Midbrain (tissue), 1 donor: ENCODE results near the gene TMX4.
"Not testable (repeated sequence)": the region's sequence is repeated elsewhere in the genome, so short reads cannot be mapped to it uniquely, and the experiment has no call there.

ENCODE experiments used
- DNase-seq: peaks from one replicate; lab custom pipeline; 2025; lab: John Stamatoyannopoulos, UW

Gene TMX4

GRCh38 chr20:7967199-7967844, 52.2 kb downstream of the TMX4 start:
- DNase-seq: no peak

DNA sequence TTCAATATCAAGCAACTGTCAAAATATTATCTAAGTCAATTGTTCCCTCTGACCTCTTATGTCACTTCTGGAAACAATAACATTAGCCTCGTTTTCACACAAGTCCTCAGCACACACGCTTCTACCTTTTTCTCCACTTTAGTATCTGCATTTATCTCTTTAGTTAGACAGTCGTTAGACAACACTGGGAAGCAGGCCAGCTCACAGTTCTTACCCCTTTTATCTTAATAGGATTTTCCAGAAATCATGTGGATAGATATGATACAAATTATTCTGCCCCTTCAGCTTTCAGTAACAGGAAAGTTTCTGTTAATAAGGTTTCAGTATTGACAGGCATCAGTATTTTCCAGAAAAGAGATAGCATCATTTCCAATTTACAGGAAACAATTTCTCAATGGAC, 53.4 kb downstream of the TMX4 start:
- no peak for DNase-seq

GRCh38 chr20:7959484-7959883, 60.1 kb downstream of the TMX4 start:
- DNase-seq: no peak

DNA sequence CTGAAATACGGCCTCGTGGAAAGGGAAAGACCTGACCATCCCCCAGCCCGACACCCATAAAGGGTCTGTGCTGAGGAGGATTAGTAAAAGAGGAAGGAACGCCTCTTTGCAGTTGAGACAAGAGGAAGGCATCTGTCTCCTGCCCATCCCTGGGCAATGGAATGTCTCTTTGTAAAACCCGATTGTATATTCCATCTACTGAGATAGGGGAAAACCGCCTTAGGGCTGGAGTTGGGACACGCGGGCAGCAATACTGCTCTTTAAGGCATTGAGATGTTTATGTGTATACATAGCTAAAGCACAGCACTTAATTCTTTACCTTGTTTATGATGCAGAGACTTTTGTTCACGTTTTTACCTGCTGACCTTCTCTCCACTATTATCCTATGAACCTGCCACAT, 63.0 kb downstream of the TMX4 start:
- DNase-seq: not testable (repeated sequence)

DNA sequence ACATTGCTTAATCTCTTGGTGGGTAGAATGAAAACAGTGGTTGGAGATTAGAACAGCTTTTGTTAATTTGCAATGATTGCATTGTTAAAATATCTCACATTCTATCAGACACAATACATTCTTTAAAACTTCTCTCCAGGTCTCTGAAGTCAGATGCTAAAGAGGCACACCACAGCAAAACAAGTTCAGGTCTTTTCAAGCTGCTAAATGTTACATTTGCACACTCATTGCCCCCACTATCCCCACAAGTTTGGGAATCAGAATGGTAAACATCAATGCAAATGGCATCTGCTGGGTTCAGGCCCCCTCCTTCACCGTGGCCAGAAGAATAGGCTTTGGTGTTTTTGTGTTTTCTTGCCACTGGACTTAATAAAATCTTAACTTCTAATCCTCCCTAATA, 69.2 kb downstream of the TMX4 start:
- no peak for DNase-seq

GRCh38 chr20:7943891-7944290, 75.7 kb downstream of the TMX4 start:
- DNase-seq: no peak

GRCh38 chr20:7940341-7940740, 79.2 kb downstream of the TMX4 start, which contains the start of gene HAO1:
HAO1 (minus strand) TSS chr20:7940458; CDS start chr20:7940422, 36 bp downstream.
- DNase-seq: no peak

GRCh38 chr20:7939663-7940062, 79.9 kb downstream of the TMX4 start:
- DNase-seq: no peak

DNA sequence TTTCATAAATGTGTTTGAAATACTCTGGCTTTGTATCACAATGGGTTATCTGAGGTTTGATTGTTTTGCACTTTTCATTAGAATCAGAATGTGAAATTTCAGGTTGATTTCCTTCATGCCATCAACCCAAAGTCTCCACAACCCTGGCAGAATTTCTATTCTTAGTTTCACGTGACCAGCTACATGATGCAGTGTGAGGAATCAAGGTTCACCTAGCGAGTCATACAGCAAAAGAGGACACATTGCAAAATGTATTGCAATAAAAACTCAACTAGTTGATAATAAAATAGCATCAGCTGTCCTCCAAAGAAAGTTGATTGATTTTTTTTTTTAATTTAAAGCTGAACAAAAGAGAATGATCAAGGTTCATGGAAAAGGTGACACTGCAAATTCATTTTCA, 81.5 kb downstream of the TMX4 start:
- DNase-seq: no peak

DNA sequence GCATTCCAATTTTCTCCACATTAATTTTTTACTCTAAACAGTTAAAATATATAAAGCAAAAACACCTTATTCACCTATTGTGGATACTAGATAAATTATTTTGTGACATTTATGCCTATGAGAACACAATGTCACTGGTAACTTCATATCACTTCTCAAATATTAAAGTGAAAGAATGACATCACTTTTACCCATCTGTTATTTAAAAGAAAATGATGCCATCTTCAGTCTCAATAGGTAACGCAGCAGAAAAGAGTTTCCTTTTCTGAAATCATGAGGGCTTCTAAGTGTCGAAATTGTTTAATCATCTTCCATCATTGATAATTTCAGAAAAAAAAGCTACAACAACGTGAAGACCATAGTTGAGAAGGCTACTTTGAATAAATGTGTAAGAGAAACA, 82.2 kb downstream of the TMX4 start:
- DNase-seq: no peak

GRCh38 chr20:7935027-7935551, 84.5 kb downstream of the TMX4 start:
- no peak for DNase-seq

DNA sequence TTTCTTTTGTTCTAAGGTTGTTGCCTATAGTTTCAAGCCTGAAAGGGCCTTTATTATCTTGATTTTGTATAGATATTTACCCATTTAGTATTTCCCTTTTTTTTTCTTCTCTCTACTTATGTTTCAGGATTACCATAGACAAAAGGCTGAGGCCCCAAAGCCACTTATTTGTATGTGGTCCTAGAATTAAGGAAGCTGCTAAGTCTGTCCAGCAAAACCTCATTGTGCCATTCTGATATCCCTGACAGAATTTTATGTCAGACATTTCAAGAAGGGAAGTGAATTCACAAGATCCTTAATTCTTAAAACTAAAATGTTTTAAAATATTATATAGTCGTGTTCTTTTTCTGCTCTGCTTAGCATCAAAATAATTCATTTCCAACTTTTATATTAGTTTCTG, 86.2 kb downstream of the TMX4 start:
- no peak for DNase-seq

GRCh38 chr20:7930343-7930742, 89.2 kb downstream of the TMX4 start:
- DNase-seq: no peak
